Gastroesophageal sphincter (tissue), 4 donors: ENCODE measurements around the gene SCAMP3. TPM values are rescaled to one million over a fixed set of nuclear protein-coding genes. Genes with fewer than 3 reads are reported as not detected.
"Not testable (repeated sequence)": the region's sequence is repeated elsewhere in the genome, so short reads cannot be mapped to it uniquely, and the experiment has no call there.

Experiments
- ATAC-seq: fragments of 150-250 bp; one replicate; pipeline ENCODE4 v1.9.1; 2016; ENCODE audit warnings: mild to moderate bottlenecking, moderate library complexity
- H3K27ac ChIP-seq, 4 donors: fragments of 200-600 bp; sonication (generic) in 3 of 4; 1 replicate in 3 of 4; 2 replicates in 1 of 4; pipeline ENCODE4 v1.5.1; 2016 to 2019
- H3K27me3 ChIP-seq: fragments of 200-600 bp; sonication (generic); one replicate; pipeline ENCODE4 v1.5.1; 2019
- H3K36me3 ChIP-seq, 2 donors: fragments of 200-600 bp; sonication (generic); one replicate each; pipeline ENCODE4 v1.5.1; 2019; ENCODE audit warnings: control low read depth in 1 of 2
- H3K4me1 ChIP-seq, 3 donors: fragments of 200-600 bp; sonication (generic); 1 replicate in 2 of 3; 2 replicates in 1 of 3; pipeline ENCODE4 v1.5.1; 2016 to 2019; ENCODE audit warnings: control low read depth in 2 of 3
- H3K4me3 ChIP-seq, 2 donors: fragments of 200-600 bp; sonication (generic); one replicate each; pipeline ENCODE4 v1.5.1; 2019; ENCODE audit warnings: mild to moderate bottlenecking in 1 of 2, moderate library complexity in 1 of 2
- H3K9me3 ChIP-seq, 3 donors: fragments of 200-600 bp; sonication (generic); one replicate each; pipeline ENCODE4 v1.5.1; 2017 to 2019; ENCODE audit warnings: control low read depth in 2 of 3
- EP300 ChIP-seq: sonication (generic); formaldehyde crosslinking; IDR thresholded peaks from one replicate; pipeline ENCODE4 v1.6.1; 2017; ENCODE audit warnings: antibody characterized with exemption, mild to moderate bottlenecking
- POLR2A ChIP-seq, 2 donors: fragments of 450-650 bp; IDR thresholded peaks; one replicate each; pipeline ENCODE4 v1.6.1; 2017; ENCODE audit warnings: antibody characterized with exemption in 2 of 2, mild to moderate bottlenecking in 2 of 2, moderate library complexity in 1 of 2
- POLR2AphosphoS5 ChIP-seq: sonication (generic); formaldehyde crosslinking; IDR thresholded peaks from one replicate; pipeline ENCODE4 v1.6.1; 2017; ENCODE audit warnings: antibody characterized with exemption
- WGBS, 2 donors: methylation state at CpG; one replicate each; pipeline ENCODE4 v1.1.5; 2018; ENCODE audit warnings: low coverage in 1 of 2; 5-methylcytosine and 5-hydroxymethylcytosine counted together
- total RNA-seq, 4 donors: library from RNA; depleted of rRNA; stranded (reverse); fragments of >200 nt; gene quantifications; one replicate each; pipeline ENCODE4 v1.1.0, GENCODE V29; 2016
- TF ChIP-seq, protein P1 (sequence below), 4 experiments: fragments of 200-600 bp in 2 of 4; fragments of 450-650 bp in 2 of 4; sonication (generic) in 1 of 4; IDR thresholded peaks; one replicate each; pipeline ENCODE4 v1.5.1; 2017 to 2019; ENCODE audit warnings: antibody characterized with exemption in 4 of 4, mild to moderate bottlenecking in 2 of 4, moderate library complexity in 2 of 4

SCAMP3 gene
- total RNA-seq, 4 donors from 2014 or later = 28.1 to 44.4 (median 36.8) TPM

DNA sequence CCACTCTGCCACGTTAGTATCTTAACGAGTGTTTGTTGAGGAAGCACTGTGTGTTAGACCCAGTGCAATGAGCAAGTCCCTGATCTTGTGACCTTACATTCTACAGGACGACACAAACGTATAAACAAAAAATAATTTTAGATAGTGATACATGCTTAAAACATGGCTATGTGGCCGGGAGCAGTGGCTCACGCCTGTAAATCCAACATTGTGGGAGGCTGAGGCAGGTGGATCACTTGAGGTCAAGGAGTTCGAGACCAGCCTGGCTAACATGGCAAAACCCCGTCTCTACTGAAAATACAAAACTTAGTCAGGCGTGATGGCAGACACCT lies 34.1 kb downstream of the SCAMP3 start:
- 37 to 40% methylated on average over 4 to 7 of the region's 9 CpGs for WGBS, 2 donors
- TF ChIP-seq POLR2A (IDR thresholded peaks at IDR 0.05) = no peak
- no peak for TF ChIP-seq EP300
- no peak for TF ChIP-seq POLR2AphosphoS5
- TF ChIP-seq, protein P1, sequence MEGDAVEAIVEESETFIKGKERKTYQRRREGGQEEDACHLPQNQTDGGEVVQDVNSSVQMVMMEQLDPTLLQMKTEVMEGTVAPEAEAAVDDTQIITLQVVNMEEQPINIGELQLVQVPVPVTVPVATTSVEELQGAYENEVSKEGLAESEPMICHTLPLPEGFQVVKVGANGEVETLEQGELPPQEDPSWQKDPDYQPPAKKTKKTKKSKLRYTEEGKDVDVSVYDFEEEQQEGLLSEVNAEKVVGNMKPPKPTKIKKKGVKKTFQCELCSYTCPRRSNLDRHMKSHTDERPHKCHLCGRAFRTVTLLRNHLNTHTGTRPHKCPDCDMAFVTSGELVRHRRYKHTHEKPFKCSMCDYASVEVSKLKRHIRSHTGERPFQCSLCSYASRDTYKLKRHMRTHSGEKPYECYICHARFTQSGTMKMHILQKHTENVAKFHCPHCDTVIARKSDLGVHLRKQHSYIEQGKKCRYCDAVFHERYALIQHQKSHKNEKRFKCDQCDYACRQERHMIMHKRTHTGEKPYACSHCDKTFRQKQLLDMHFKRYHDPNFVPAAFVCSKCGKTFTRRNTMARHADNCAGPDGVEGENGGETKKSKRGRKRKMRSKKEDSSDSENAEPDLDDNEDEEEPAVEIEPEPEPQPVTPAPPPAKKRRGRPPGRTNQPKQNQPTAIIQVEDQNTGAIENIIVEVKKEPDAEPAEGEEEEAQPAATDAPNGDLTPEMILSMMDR (IDR thresholded peaks at IDR 0.05) = no peak
- peaks cover 2 to 48% (median 19%) of the 10 kb centered on the region in 3 donors for H3K4me1 ChIP-seq
- H3K9me3 ChIP-seq = no peaks in the 10 kb centered on the region
- H3K27ac ChIP-seq = peak overlapping the region; percentile 89 to 96 (median 90)
- ATAC-seq = no peak
- no peaks in the 10 kb centered on the region for H3K36me3 ChIP-seq
- no peaks in the 10 kb centered on the region for H3K27me3 ChIP-seq
- peak overlapping the region; percentile 54 to 65 for H3K4me3 ChIP-seq

DNA sequence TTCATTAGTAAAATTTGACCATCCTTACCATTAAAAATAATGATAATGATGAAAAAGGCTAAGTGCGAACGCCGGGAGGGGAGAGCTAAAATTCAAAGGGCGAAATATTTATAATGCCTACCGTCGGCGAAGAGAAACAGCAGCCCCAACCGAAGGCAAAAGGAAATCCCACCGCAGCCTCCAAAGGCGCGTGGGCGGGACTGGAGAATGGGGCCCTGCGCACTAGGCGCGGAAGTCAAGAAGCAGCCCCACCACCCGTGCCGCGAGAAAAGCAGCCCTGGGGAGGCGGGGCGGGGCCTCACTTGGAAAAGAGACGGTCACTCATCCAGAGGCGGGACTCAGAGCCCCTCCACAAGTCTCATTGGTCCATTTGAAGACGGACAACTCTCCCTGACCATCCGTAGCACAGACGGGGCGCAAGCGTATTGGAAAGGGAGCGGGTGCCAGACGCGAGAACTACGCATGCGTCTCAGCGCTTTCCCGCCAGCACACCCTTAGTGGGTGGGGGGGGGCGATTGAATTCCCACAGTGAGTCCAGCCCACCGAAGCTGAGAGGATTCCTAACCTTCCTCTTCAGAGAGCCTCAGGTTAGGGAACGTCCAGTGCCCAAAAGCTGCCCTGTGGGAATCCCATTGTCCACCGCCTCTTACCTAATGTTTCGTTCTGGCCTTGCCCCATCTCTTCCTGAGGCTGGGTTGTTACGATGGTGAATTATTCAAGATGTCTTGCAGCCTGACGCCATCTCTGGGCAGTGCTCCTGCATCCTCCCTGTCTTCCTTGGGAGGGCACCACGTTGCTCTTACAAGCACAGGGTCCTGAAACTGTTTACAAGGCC lies 34.7 kb downstream of the SCAMP3 start:
- Histone ChIP-seq H3K4me3 (peak overlapping the region; percentile 54 to 65), H3K9me3 (no peaks in the 10 kb centered on the region), H3K27me3 (no peaks in the 10 kb centered on the region), H3K36me3 (no peaks in the 10 kb centered on the region), H3K27ac (peak overlapping the region; percentile 89 to 96 (median 90)), H3K4me1 (peaks cover 2 to 43% (median 19%) of the 10 kb centered on the region in 3 donors)
- TF ChIP-seq POLR2AphosphoS5 (peak; percentile 55), POLR2A (IDR thresholded peaks at IDR 0.05) (peak; percentile 35 to 59), EP300 (no peak)
- TF ChIP-seq, protein P1 (IDR thresholded peaks at IDR 0.05) = peak in 1 of 4 experiments; percentile 7
- ATAC-seq = peak; percentile 98
- 0% methylated on average over 11 to 25 of the region's 42 CpGs for WGBS, 2 donors

DNA sequence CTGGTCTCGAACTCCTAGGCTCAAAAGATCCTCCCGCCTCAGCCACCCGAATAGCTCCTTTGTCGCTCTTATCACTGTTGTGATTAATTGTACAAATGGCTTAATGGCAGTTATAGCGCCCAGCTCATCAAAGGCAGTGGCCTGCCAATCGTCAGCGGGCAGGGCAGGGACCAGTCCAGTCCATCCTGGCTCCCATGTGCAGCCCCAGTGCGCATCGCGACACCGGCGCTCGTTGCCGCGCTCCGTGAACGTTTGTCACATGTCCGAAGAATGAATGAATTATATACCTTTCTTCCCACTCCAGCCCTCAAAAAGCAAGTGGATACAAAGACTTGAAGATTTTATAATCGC lies 35.3 kb downstream of the SCAMP3 start:
- TF ChIP-seq, protein P1 (IDR thresholded peaks at IDR 0.05) = no peak
- no peak for TF ChIP-seq POLR2A (IDR thresholded peaks at IDR 0.05)
- no peak for TF ChIP-seq POLR2AphosphoS5
- no peak for TF ChIP-seq EP300
- H3K9me3 ChIP-seq = no peaks in the 10 kb centered on the region
- H3K36me3 ChIP-seq = no peaks in the 10 kb centered on the region
- WGBS, 2 donors = 0% methylated on average over 4 to 19 of the region's 19 CpGs
- H3K27me3 ChIP-seq = no peaks in the 10 kb centered on the region
- peak overlapping the region; percentile 53 to 65 for H3K4me3 ChIP-seq
- peak overlapping the region; percentile 86 to 90 (median 89) for H3K27ac ChIP-seq
- H3K4me1 ChIP-seq = peaks cover 0 to 38% (median 14%) of the 10 kb centered on the region in 3 donors
- ATAC-seq = peak; percentile 31

DNA sequence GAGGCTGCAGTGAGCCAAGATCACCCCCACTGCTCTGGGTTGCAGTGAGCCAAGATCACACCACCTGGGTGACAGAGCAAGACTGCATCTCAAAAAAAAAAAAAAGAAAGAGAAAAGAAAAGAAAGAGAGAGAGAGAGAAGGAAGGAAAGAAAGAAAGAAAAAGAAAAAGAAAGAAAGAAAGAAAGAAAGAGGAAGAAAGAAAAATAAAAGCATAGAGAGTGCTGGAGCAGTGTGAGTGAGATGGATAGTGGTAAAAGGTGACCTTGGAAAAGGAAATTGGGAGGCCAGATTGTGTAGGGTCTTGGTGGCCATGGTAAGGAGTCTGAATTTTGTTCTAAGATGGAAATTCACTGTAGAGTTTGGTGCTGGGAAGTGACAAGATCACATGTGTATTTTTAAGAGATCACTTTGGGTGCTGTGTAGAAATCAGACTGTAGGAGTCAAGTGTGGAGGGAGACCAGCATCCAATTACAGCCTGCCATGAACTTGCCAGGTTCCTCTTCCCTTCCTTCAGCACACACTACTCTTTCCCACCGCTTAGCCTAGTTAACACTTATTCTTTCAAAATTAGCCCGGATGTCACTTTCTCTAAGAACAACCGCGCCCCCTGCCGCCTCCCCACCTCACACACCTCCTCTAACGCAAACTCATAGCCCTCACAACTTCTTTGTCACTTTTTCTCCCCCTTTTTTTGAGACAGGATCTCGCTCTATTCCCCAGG lies 35.8 kb downstream of the SCAMP3 start:
- WGBS, 2 donors = 1 to 2% methylated on average over 7 of the region's 7 CpGs
- Histone ChIP-seq H3K4me3 (peak overlapping the region; percentile 53 to 65), H3K4me1 (peaks cover 0 to 32% (median 9%) of the 10 kb centered on the region in 3 donors), H3K27me3 (no peaks in the 10 kb centered on the region), H3K9me3 (no peaks in the 10 kb centered on the region), H3K27ac (peak overlapping the region; percentile 86 to 90 (median 89)), H3K36me3 (no peaks in the 10 kb centered on the region)
- ATAC-seq = peak; percentile 35
- TF ChIP-seq, protein P1 (IDR thresholded peaks at IDR 0.05) = peak in 3 of 4 experiments; percentile 60 to 76 (median 69)
- TF ChIP-seq EP300 = no peak
- no peak for TF ChIP-seq POLR2A (IDR thresholded peaks at IDR 0.05)

DNA sequence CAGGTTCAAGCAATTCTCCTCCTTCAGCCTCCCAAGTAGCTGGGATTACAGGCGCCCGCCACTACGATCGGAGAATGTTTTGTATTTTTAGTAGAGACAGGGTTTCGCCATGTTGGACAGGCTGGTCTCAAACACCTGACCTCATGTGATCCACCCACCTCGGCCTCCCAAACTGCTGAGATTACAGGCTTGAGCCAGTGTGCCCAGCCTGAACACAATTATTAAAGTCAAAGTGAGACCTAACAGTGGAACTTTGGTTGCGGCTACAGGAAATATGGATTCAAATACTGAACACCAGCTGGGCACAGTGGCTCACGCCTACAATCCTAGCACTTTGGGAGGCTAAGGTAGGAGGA lies 36.8 kb downstream of the SCAMP3 start:
- H3K4me3 ChIP-seq, H3K9me3 ChIP-seq, H3K27me3 ChIP-seq, H3K36me3 ChIP-seq, ATAC-seq: not testable (repeated sequence)
- 92% methylated on average over 5 of the region's 8 CpGs; no CpG with 5 or more reads in 1 of the 2 donors for WGBS, 2 donors
- peaks cover 0 to 30% (median 8%) of the 10 kb centered on the region in 3 donors for H3K4me1 ChIP-seq
- peak overlapping the region in 2 of 4 donors; percentile 22 to 90 for H3K27ac ChIP-seq
